SK-N-SH (cell line): Measurements from ENCODE around the gene CYB561A3. TPM values are rescaled to one million over a fixed set of nuclear protein-coding genes. Genes with fewer than 3 reads are reported as not detected.

Experiments
- CTCF ChIA-PET: fragments of 300-600, 350-600 bp; formaldehyde crosslinking; extraction: SDS; loops from one replicate; lab custom pipeline; 2021; lab: Yijun Ruan, JAX
- POLR2A ChIA-PET: fragments of 350-600 bp; sonication (Branson Sonifier 250); formaldehyde crosslinking; extraction: SDS; loops from one replicate; lab custom pipeline; 2020; ENCODE audit warnings: antibody characterized with exemption, inconsistent platforms; lab: Yijun Ruan, JAX
- DNase-seq: peaks from one replicate; pipeline ENCODE4 v3.0.0; 2012
- H2AFZ ChIP-seq: fragments of 200-600 bp; sonication (generic); 2 replicates; pipeline ENCODE4 v1.8.1; 2016; ENCODE audit warnings: antibody characterized with exemption, mild to moderate bottlenecking, low read depth
- H3F3A ChIP-seq: fragments of 200-600 bp; sonication (generic); replicated peaks from 2 replicates; pipeline ENCODE3; 2016; ENCODE audit warnings: antibody characterized with exemption, mild to moderate bottlenecking; ENCODE audit not compliant: insufficient read depth
- H3K27ac ChIP-seq, 2 experiments: fragments of 200-500 bp in 1 of 2; fragments of 200-600 bp in 1 of 2; sonication (Bioruptor generic) in 1 of 2; sonication (generic), shearing (Covaris generic) in 1 of 2; 2 replicates each; pipeline versions ENCODE4 v1.5.1 to v1.6.1; 2014 to 2016; ENCODE audit warnings: low read depth in 2 of 2, inconsistent platforms in 1 of 2, low read length in 1 of 2, mild to moderate bottlenecking in 1 of 2, mixed read lengths in 1 of 2
- H3K27me3 ChIP-seq: fragments of 200-600 bp; sonication (generic), shearing (Covaris generic); 2 replicates; pipeline ENCODE4 v1.6.1; 2016; ENCODE audit warnings: mixed run types; ENCODE audit not compliant: insufficient read depth
- H3K36me3 ChIP-seq, 2 experiments: fragments of 200-500 bp in 1 of 2; fragments of 200-600 bp in 1 of 2; sonication (Bioruptor generic) in 1 of 2; sonication (generic) in 1 of 2; replicated peaks in 1 of 2; 2 replicates each; pipeline versions ENCODE3 to v1.5.1; 2014 to 2016; ENCODE audit warnings: low read length in 1 of 2, mild to moderate bottlenecking in 1 of 2; ENCODE audit not compliant: insufficient read depth in 2 of 2, control insufficient read depth in 1 of 2
- H3K4me1 ChIP-seq, 2 experiments: fragments of 200-500 bp in 1 of 2; fragments of 200-600 bp in 1 of 2; sonication (Bioruptor generic) in 1 of 2; sonication (generic), shearing (Covaris generic) in 1 of 2; 2 replicates each; pipeline versions ENCODE4 v1.5.1 to v1.6.1; 2014 to 2016; ENCODE audit warnings: low read depth in 1 of 2, low read length in 1 of 2, mixed run types in 1 of 2; ENCODE audit not compliant: insufficient read depth in 2 of 2, control insufficient read depth in 1 of 2
- H3K4me2 ChIP-seq: fragments of 200-600 bp; sonication (generic), shearing (Covaris generic); 2 replicates; pipeline ENCODE4 v1.6.1; 2017; ENCODE audit warnings: mixed run types
- H3K4me3 ChIP-seq, 2 experiments: fragments of 200-500 bp in 1 of 2; fragments of 200-600 bp in 1 of 2; sonication (Bioruptor generic) in 1 of 2; sonication (generic), shearing (Covaris generic) in 1 of 2; 2 replicates each; pipeline versions ENCODE4 v1.5.1 to v1.8.1; 2014 to 2016; ENCODE audit warnings: low read depth in 2 of 2, inconsistent platforms in 1 of 2, low read length in 1 of 2, mild to moderate bottlenecking in 1 of 2, mixed read lengths in 1 of 2, moderate library complexity in 1 of 2
- H3K79me2 ChIP-seq: fragments of 200-600 bp; sonication (generic); 2 replicates; pipeline ENCODE4 v1.8.1; 2017; ENCODE audit warnings: mild to moderate bottlenecking; ENCODE audit not compliant: insufficient read depth
- H3K9ac ChIP-seq: fragments of 200-600 bp; sonication (generic); 2 replicates; pipeline ENCODE4 v1.6.1; 2017; ENCODE audit warnings: mixed run types
- H3K9me2 ChIP-seq: fragments of 200-600 bp; sonication (generic); 2 replicates; pipeline ENCODE4 v1.6.1; 2017; ENCODE audit warnings: mixed run types
- H3K9me3 ChIP-seq: fragments of 200-600 bp; sonication (generic); 2 replicates; pipeline ENCODE4 v1.6.1; 2017; ENCODE audit warnings: mixed run types, mild to moderate bottlenecking, moderate library complexity
- H4K20me1 ChIP-seq: fragments of 200-600 bp; sonication (generic); 2 replicates; pipeline ENCODE4 v1.6.1; 2017; ENCODE audit warnings: mild to moderate bottlenecking, mixed run types; ENCODE audit not compliant: insufficient read depth
- CTCF ChIP-seq: fragments of 200-600 bp; sonication (generic); IDR thresholded peaks from 2 replicates; pipeline ENCODE4 v1.6.1; 2017; ENCODE audit warnings: antibody characterized with exemption, mild to moderate bottlenecking, moderate library complexity
- ELF1 ChIP-seq: IDR thresholded peaks from 2 replicates; pipeline ENCODE4 v1.4.0; 2012
- EP300 ChIP-seq, 2 experiments: IDR thresholded peaks; 2 replicates each; pipeline versions ENCODE4 v1.4.0 to v1.6.1; 2012; ENCODE audit warnings: borderline replicate concordance in 1 of 2, low read depth in 1 of 2, low read length in 1 of 2
- FOSL2 ChIP-seq: IDR thresholded peaks from 2 replicates; pipeline ENCODE4 v1.4.0; 2012; ENCODE audit warnings: low read depth, mild to moderate bottlenecking, moderate library complexity, borderline replicate concordance
- JUND ChIP-seq: IDR thresholded peaks from 2 replicates; pipeline ENCODE4 v1.4.0; 2012
- MAX ChIP-seq: IDR thresholded peaks from 2 replicates; pipeline ENCODE4 v1.4.0; 2012; ENCODE audit warnings: low read depth
- NRF1 ChIP-seq: IDR thresholded peaks from 2 replicates; pipeline ENCODE4 v1.6.1; 2012; ENCODE audit warnings: low read depth, mild to moderate bottlenecking, low read length
- RCOR1 ChIP-seq: fragments of 150-350 bp; IDR thresholded peaks from 2 replicates; pipeline ENCODE4 v1.6.1; 2017; ENCODE audit warnings: antibody characterized with exemption, low read length
- REST ChIP-seq: IDR thresholded peaks from 2 replicates; pipeline ENCODE4 v1.6.1; 2012; ENCODE audit warnings: mild to moderate bottlenecking, low read depth, low read length, moderate library complexity
- RFX5 ChIP-seq: IDR thresholded peaks from 2 replicates; pipeline ENCODE4 v1.6.1; 2012; ENCODE audit warnings: mild to moderate bottlenecking, improper control_type of control experiment, low read length
- USF2 ChIP-seq: fragments of 150-350 bp; IDR thresholded peaks from 2 replicates; pipeline ENCODE4 v1.6.1; 2017; ENCODE audit warnings: antibody characterized with exemption, low read length, low read depth, borderline replicate concordance
- ZBTB33 ChIP-seq: IDR thresholded peaks from 2 replicates; pipeline ENCODE4 v1.4.0; 2012; ENCODE audit warnings: low read depth, borderline replicate concordance
- WGBS: methylation state at CpG from one replicate; pipeline ENCODE4 v1.1.6; 2017; ENCODE audit warnings: low lambda C conversion rate; 5-methylcytosine and 5-hydroxymethylcytosine counted together
- polyA plus RNA-seq, 3 experiments: library from polyadenylated mRNA; depleted of rRNA; stranded (reverse); fragments of >200 nt; gene quantifications; 2 replicates each; pipeline ENCODE4 v1.2.3, GENCODE V29; 2012

The CYB561A3 gene
- polyA plus RNA-seq, 1 of the 3 experiments (the other 2 are of a cell fraction), result 76.4 TPM

DNA sequence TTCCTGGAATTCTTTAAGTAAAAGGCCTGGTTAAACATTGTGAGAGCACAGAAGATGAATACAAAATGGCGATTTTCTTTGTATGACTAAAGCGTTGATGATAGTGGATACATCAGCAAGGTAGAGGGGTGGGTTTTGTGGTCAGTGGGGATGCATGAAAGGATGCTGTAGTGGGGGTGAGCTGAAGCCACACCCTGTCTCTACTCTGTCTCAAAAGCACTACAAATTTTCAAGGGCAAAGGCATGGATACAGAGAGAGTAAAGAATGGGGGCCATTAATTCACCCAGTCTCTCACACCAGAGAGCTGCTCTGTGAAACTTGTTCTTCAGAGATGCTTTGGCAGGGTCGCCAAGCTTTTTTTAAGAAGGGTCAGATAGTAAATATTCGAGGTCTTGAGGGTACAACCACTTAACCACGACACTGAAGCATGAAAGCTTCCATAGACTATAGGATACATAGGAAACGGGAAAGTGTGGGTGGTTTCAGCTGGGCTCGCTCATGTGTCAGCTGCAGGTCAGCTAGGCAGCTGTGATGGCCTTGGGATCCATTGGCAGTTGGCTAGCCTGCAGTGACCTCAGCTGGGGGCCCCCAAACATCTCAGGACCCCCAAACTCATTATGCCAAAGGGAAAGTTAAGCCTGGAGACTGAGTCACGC lies 8.8 kb upstream of the CYB561A3 start:
- CTCF ChIA-PET, result interaction anchor here (0.9 to 12.1 kb wide), 3 partner anchors 15 to 34 kb away, joined by 3 to 101 read pairs (median 10); partner anchors contain the start of gene TMEM216
- Histone ChIP-seq H3K36me3 (peaks cover 49 to 80% of the 10 kb centered on the region in 2 experiments), H3K79me2 (no peaks in the 10 kb centered on the region; the same call in 1 of the 2 replicates), H2AFZ (no peak overlapping the region), H3K27me3 (no peaks in the 10 kb centered on the region), H3K9ac (no peak overlapping the region), H3F3A (peaks cover 16% of the 10 kb centered on the region), H3K27ac (no peak overlapping the region), H3K4me1 (peaks cover 0 to 3% of the 10 kb centered on the region in 2 experiments; a peak in 1 of 4 replicates), H3K9me3 (peaks cover 9% of the 10 kb centered on the region; the same call in 1 of the 2 replicates), H3K4me3 (no peak overlapping the region), H3K9me2 (no peaks in the 10 kb centered on the region), H4K20me1 (no peaks in the 10 kb centered on the region), H3K4me2 (no peak overlapping the region)
- no peak for DNase-seq
- POLR2A ChIA-PET, result interaction anchor here (0.7 to 1.1 kb wide), 3 partner anchors 8 to 25 kb away, joined by 3 read pairs; partner anchors contain the start of gene TMEM138
- TF ChIP-seq MAX (no peak), RCOR1 (no peak), NRF1 (no peak), ZBTB33 (no peak), RFX5 (no peak), USF2 (no peak), EP300 (IDR thresholded peaks at IDR 0.05; ENCODE audit: borderline replicate concordance in 1 of 2, low read depth in 1 of 2, low read length in 1 of 2) (no peak)
- WGBS, result 96% methylated on average over 7 of the region's 8 CpGs

DNA sequence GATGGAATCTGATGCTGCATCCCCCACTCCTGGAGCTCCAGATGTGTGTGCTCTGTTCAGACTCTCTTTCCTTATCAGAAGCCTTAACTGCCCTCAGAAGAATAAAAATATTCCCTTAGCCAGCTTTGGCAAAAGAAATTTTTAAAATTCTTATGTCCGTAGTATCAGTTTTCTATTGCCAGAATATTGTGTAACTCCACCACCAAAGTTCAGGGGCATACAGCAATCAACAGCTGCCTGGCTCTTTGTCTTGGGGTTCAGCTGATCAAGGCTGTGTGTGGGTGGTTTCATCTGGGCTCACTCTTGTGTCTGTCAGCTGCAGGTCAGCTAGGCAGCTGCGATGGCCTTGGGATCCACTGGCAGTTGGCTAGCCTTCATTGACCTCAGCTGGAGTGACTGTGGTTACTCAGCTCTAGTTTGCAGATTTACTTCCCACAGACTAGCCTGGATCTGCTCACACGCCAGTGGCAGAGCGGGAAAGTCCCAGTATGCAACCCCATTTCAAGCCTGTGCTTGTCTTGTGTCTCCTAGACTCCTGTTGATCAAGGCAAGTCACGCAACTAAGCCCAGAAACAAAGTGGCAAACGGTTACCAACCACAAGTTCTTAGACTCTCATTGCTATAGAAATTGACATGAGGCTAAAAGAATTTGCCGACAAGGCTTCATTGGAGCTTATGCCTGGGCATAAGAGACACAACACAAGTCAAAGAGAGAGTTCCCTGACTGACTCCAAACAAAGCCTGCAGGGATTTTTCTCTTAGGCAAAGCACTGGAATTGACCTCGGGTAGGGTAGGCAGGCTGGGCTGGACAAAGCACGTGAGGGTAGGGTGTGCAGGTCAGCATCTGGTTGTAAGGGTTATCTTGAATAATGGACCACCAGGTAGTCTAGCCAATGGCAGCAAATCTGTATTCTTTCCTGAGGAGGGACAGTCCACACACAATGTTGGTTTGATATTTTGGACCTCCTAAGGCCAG lies 8.0 kb upstream of the CYB561A3 start:
- H4K20me1 ChIP-seq, result no peaks in the 10 kb centered on the region
- no peak overlapping the region for H3K4me2 ChIP-seq
- peaks cover 17% of the 10 kb centered on the region for H3F3A ChIP-seq
- H3K9ac ChIP-seq, result no peak overlapping the region
- H3K4me1 ChIP-seq, result peaks cover 0 to 3% of the 10 kb centered on the region in 2 experiments; a peak in 1 of 4 replicates
- CTCF ChIA-PET, result interaction anchor here (1.4 to 12.1 kb wide), 3 partner anchors 15 to 66 kb away, joined by 3 to 101 read pairs (median 10); no protein-coding TSS in a partner anchor
- WGBS, result 92% methylated on average over 9 of the region's 9 CpGs
- no peaks in the 10 kb centered on the region for H3K27me3 ChIP-seq
- no peaks in the 10 kb centered on the region for H3K9me2 ChIP-seq
- TF ChIP-seq FOSL2 (no peak), CTCF (no peak), JUND (no peak), REST (no peak), ELF1 (no peak)
- peaks cover 9% of the 10 kb centered on the region; the same call in 1 of the 2 replicates for H3K9me3 ChIP-seq
- H2AFZ ChIP-seq, result no peak overlapping the region
- peaks cover 3% of the 10 kb centered on the region; the same call in 1 of the 2 replicates for H3K79me2 ChIP-seq
- DNase-seq, result no peak
- POLR2A ChIA-PET, result interaction anchor here (0.8 to 1.1 kb wide), 3 partner anchors 7 to 24 kb away, joined by 3 read pairs; partner anchors contain the start of gene TMEM138
- H3K36me3 ChIP-seq, result peaks cover 49 to 77% of the 10 kb centered on the region in 2 experiments
- H3K4me3 ChIP-seq, result no peak overlapping the region
- H3K27ac ChIP-seq, result no peak overlapping the region
